ENCODE measurements around the gene MYO15B.
"Not testable (repeated sequence)": the region's sequence is repeated elsewhere in the genome, so short reads cannot be mapped to it uniquely, and the experiment has no call there.

Gene MYO15B

GRCh38 chr17:75584849-75585175 is 2.8 kb upstream of the MYO15B start:
- H3K4me3 ChIP-seq (ENCODE audit: low read length), result no peak overlapping the region
- H3K27me3 ChIP-seq (ENCODE audit: insufficient read depth, low read length), result peaks cover 24% of the 10 kb centered on the region
- 90% methylated on average over 7 of the region's 7 CpGs for WGBS
- H3K27ac ChIP-seq (ENCODE audit: low read depth, low read length), result no peak overlapping the region
- H3K9ac ChIP-seq (ENCODE audit: low read depth, low read length), result no peak overlapping the region
- H3K36me3 ChIP-seq (ENCODE audit: insufficient read depth, low read length), result no peaks in the 10 kb centered on the region
- H3K4me1 ChIP-seq (ENCODE audit: insufficient read depth, low read length), result peaks cover 4% of the 10 kb centered on the region
- peaks cover 5% of the 10 kb centered on the region; the same call in 1 of the 2 replicates for H3K9me3 ChIP-seq (ENCODE audit: insufficient read depth, low read depth, low read length)

GRCh38 chr17:75588596-75589011 is 1.0 kb downstream of the MYO15B start:
- peak overlapping the region; percentile 62 for H3K9ac ChIP-seq (ENCODE audit: low read depth, low read length)
- peak overlapping the region; percentile 60 for H3K4me3 ChIP-seq (ENCODE audit: low read length)
- H3K27ac ChIP-seq (ENCODE audit: low read depth, low read length), result peak overlapping the region; percentile 18; the same call in 1 of the 2 replicates

DNA sequence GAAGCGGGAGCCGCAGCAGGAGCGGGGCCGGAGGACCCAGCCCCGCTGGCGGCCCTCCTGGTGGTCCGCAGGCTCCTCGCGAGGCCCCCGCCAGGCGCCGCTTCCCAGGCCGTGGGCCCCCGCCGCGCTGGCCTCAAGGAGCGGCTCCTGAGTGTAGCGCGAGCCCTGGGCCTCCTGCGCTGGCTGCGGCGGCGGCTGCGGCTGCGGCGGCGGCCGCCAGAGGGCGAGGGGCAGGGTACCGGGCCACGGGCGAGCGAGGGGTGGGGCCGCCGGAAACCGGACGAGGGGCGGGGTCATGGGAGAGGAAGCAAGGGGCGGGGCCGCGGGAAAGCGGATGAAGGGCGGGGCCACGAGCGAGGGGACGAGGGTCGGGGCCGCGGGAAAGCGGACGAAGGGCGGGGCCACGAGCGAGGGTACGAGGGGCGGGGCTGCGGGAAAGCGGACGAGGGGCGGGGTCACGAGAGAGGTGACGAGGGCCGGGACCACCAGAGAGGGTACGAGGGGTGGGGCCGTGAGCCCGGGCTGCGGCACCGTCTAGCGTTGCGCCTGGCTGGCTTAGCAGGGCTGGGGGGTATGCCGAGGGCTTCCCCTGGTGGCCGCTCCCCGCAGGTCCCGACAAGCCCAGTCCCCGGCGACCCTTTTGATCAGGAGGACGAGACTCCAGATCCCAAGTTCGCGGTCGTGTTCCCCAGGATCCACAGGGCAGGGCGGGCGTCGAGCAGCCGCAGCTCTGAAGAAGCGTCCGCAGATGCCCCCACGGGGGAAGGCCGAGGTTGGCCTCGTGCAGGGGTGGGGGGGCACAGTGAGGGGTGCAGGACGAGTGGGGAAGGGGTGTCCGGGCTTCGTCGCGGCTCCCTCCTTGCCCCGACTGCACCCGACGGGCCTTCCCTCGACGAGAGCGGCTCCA is 1.7 kb downstream of the MYO15B start:
- peaks cover 31% of the 10 kb centered on the region for H3K27me3 ChIP-seq (ENCODE audit: insufficient read depth, low read length)
- no peaks in the 10 kb centered on the region for H3K36me3 ChIP-seq (ENCODE audit: insufficient read depth, low read length)
- peaks cover 5% of the 10 kb centered on the region; the same call in 1 of the 2 replicates for H3K9me3 ChIP-seq (ENCODE audit: insufficient read depth, low read depth, low read length)
- H3K4me1 ChIP-seq (ENCODE audit: insufficient read depth, low read length), result peaks cover 4% of the 10 kb centered on the region
- H3K4me3 ChIP-seq (ENCODE audit: low read length), result peak overlapping the region; percentile 60
- WGBS, result 10% methylated on average over 100 of the region's 100 CpGs
- H3K27ac ChIP-seq (ENCODE audit: low read depth, low read length), result no peak overlapping the region; the same call in 1 of the 2 replicates
- H3K9ac ChIP-seq (ENCODE audit: low read depth, low read length), result peak overlapping the region; percentile 62; the same call in 1 of the 2 replicates

More at GRCh38 chr17:75588596-75589011, 1.0 kb downstream of the MYO15B start:
- H3K9me3 ChIP-seq (ENCODE audit: insufficient read depth, low read depth, low read length), result peaks cover 5% of the 10 kb centered on the region; the same call in 1 of the 2 replicates
- peaks cover 4% of the 10 kb centered on the region for H3K4me1 ChIP-seq (ENCODE audit: insufficient read depth, low read length)
- peaks cover 31% of the 10 kb centered on the region for H3K27me3 ChIP-seq (ENCODE audit: insufficient read depth, low read length)
- no peaks in the 10 kb centered on the region for H3K36me3 ChIP-seq (ENCODE audit: insufficient read depth, low read length)
- WGBS, result 8% methylated on average over 49 of the region's 49 CpGs

GRCh38 chr17:75589919-75590303 is 2.3 kb downstream of the MYO15B start:
- peak overlapping the region; percentile 60 for H3K4me3 ChIP-seq (ENCODE audit: low read length)
- WGBS, result 85% methylated on average over 29 of the region's 29 CpGs
- no peak overlapping the region for H3K27ac ChIP-seq (ENCODE audit: low read depth, low read length)
- H3K36me3 ChIP-seq (ENCODE audit: insufficient read depth, low read length), result no peaks in the 10 kb centered on the region
- H3K4me1 ChIP-seq (ENCODE audit: insufficient read depth, low read length), result peaks cover 4% of the 10 kb centered on the region
- H3K27me3 ChIP-seq (ENCODE audit: insufficient read depth, low read length), result peaks cover 31% of the 10 kb centered on the region
- H3K9ac ChIP-seq (ENCODE audit: low read depth, low read length), result peak overlapping the region; percentile 59; the same call in 1 of the 2 replicates
- peaks cover 5% of the 10 kb centered on the region; the same call in 1 of the 2 replicates for H3K9me3 ChIP-seq (ENCODE audit: insufficient read depth, low read depth, low read length)

DNA sequence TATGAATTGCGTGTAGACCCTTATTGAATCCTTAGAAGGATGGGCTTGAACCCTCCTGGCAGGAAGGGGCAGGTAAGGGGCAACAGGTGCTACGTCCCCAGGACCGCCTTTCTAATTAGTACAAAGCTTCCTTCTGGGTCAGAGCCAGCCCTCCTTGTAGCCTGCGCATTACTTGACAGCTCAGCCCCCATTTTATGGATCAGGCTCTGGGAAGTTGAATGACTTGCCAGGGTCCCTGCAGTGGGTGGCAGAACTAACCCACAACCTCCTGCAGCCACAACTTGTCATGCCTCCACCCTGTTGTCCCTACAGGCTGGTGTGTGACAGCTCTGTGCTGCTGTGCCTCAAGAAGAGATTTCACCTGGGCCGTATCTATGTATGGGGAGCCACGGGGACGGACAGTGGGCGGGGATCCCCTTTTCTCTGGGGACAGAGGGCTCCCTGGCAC is 2.7 kb downstream of the MYO15B start:
- 93% methylated on average over 8 of the region's 8 CpGs for whole genome bisulfite sequencing
- Histone ChIP-seq H3K36me3 (ENCODE audit: insufficient read depth, low read length) (no peaks in the 10 kb centered on the region), H3K27me3 (ENCODE audit: insufficient read depth, low read length) (peaks cover 31% of the 10 kb centered on the region), H3K27ac (ENCODE audit: low read depth, low read length) (no peak overlapping the region), H3K9ac (ENCODE audit: low read depth, low read length) (no peak overlapping the region), H3K9me3 (ENCODE audit: insufficient read depth, low read depth, low read length) (peaks cover 5% of the 10 kb centered on the region; the same call in 1 of the 2 replicates), H3K4me3 (ENCODE audit: low read length) (no peak overlapping the region; the same call in 1 of the 2 replicates), H3K4me1 (ENCODE audit: insufficient read depth, low read length) (peaks cover 4% of the 10 kb centered on the region)

GRCh38 chr17:75590849-75591721 is 3.5 kb downstream of the MYO15B start:
- no peak overlapping the region for H3K27ac ChIP-seq (ENCODE audit: low read depth, low read length)
- no peak overlapping the region for H3K9ac ChIP-seq (ENCODE audit: low read depth, low read length)
- peaks cover 31% of the 10 kb centered on the region for H3K27me3 ChIP-seq (ENCODE audit: insufficient read depth, low read length)
- peaks cover 4% of the 10 kb centered on the region for H3K4me1 ChIP-seq (ENCODE audit: insufficient read depth, low read length)
- 0 out of 2 replicates have a peak, but pooled peaks cover under 1% of the 10 kb centered on the region for H3K9me3 ChIP-seq (ENCODE audit: insufficient read depth, low read depth, low read length)
- no peak overlapping the region for H3K4me3 ChIP-seq (ENCODE audit: low read length)
- H3K36me3 ChIP-seq (ENCODE audit: insufficient read depth, low read length), result no peaks in the 10 kb centered on the region
- WGBS, result 88% methylated on average over 12 of the region's 12 CpGs

GRCh38 chr17:75591722-75592302 is 4.2 kb downstream of the MYO15B start:
- H3K27me3 ChIP-seq (ENCODE audit: insufficient read depth, low read length), result peaks cover 31% of the 10 kb centered on the region
- no peaks in the 10 kb centered on the region for H3K9me3 ChIP-seq (ENCODE audit: insufficient read depth, low read depth, low read length)
- H3K27ac ChIP-seq (ENCODE audit: low read depth, low read length), result no peak overlapping the region
- peaks cover 4% of the 10 kb centered on the region for H3K4me1 ChIP-seq (ENCODE audit: insufficient read depth, low read length)
- H3K36me3 ChIP-seq (ENCODE audit: insufficient read depth, low read length), result no peaks in the 10 kb centered on the region
- no peak overlapping the region for H3K4me3 ChIP-seq (ENCODE audit: low read length)
- H3K9ac ChIP-seq (ENCODE audit: low read depth, low read length), result no peak overlapping the region
- whole genome bisulfite sequencing, result 87% methylated on average over 7 of the region's 7 CpGs

- no peak overlapping the region for H3K4me3 ChIP-seq (ENCODE audit: low read length)
- no peaks in the 10 kb centered on the region for H3K36me3 ChIP-seq (ENCODE audit: insufficient read depth, low read length)
- peaks cover 25% of the 10 kb centered on the region for H3K27me3 ChIP-seq (ENCODE audit: insufficient read depth, low read length)
- no peak overlapping the region for H3K9ac ChIP-seq (ENCODE audit: low read depth, low read length)
- H3K9me3 ChIP-seq (ENCODE audit: insufficient read depth, low read depth, low read length), result no peaks in the 10 kb centered on the region
- peaks cover under 1% of the 10 kb centered on the region for H3K4me1 ChIP-seq (ENCODE audit: insufficient read depth, low read length)
- no peak overlapping the region for H3K27ac ChIP-seq (ENCODE audit: low read depth, low read length)
- WGBS, result 89% methylated on average over 16 of the region's 17 CpGs
Measured at GRCh38 chr17:75592348-75593020, 4.9 kb downstream of the MYO15B start.

DNA sequence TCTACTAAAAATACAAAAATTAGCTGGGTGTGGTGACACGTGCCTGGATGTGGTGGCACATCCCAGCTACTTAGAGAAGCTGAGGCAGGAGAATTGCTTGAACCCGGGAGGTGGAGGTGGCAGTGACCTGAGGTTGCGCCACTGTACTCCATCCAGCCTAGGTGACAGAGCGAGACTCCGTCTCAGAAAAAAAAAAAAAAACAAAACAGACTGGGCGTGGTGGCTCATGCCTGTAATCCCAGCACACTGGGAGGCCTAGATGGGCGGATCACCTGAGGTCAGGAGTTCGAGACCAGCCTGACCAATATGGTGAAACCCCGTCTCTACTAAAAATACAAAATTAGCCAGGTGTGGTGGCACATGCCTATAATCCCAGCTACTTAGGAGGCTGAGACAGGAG is 5.8 kb downstream of the MYO15B start:
- H3K27ac ChIP-seq (ENCODE audit: low read depth, low read length), result not testable (repeated sequence)
- 94% methylated on average over 9 of the region's 9 CpGs for WGBS

GRCh38 chr17:75594499-75595283 is 7.1 kb downstream of the MYO15B start:
- H3K27ac ChIP-seq (ENCODE audit: low read depth, low read length), result no peak overlapping the region
- H3K36me3 ChIP-seq (ENCODE audit: insufficient read depth, low read length), result no peaks in the 10 kb centered on the region
- 89% methylated on average over 28 of the region's 28 CpGs for WGBS

More for the DNA sequence above, 5.8 kb downstream of the MYO15B start:
- not testable (repeated sequence) for H3K36me3 ChIP-seq (ENCODE audit: insufficient read depth, low read length); H3K4me3 ChIP-seq (ENCODE audit: low read length); H3K9me3 ChIP-seq (ENCODE audit: insufficient read depth, low read depth, low read length); H3K9ac ChIP-seq (ENCODE audit: low read depth, low read length); H3K4me1 ChIP-seq (ENCODE audit: insufficient read depth, low read length)
- H3K27me3 ChIP-seq (ENCODE audit: insufficient read depth, low read length), result peaks cover 16% of the 10 kb centered on the region

More at GRCh38 chr17:75594499-75595283, 7.1 kb downstream of the MYO15B start:
- no peak overlapping the region for H3K9ac ChIP-seq (ENCODE audit: low read depth, low read length)
- no peaks in the 10 kb centered on the region for H3K9me3 ChIP-seq (ENCODE audit: insufficient read depth, low read depth, low read length)
- no peaks in the 10 kb centered on the region for H3K4me1 ChIP-seq (ENCODE audit: insufficient read depth, low read length)
- H3K4me3 ChIP-seq (ENCODE audit: low read length), result no peak overlapping the region
- peaks cover 7% of the 10 kb centered on the region for H3K27me3 ChIP-seq (ENCODE audit: insufficient read depth, low read length)
